Epithelial cell of alveolus of lung (primary cell): ENCODE data around the gene ADGRG4. TPM values are rescaled to one million over a fixed set of nuclear protein-coding genes. Genes with fewer than 3 reads are reported as not detected.

Experiments used
- total RNA-seq: library from RNA; depleted of rRNA; stranded (reverse); fragments of >200 nt; gene quantifications from 2 replicates; pipeline ENCODE4 v1.2.1, GENCODE V29; 2015

The ADGRG4 gene, protein sequence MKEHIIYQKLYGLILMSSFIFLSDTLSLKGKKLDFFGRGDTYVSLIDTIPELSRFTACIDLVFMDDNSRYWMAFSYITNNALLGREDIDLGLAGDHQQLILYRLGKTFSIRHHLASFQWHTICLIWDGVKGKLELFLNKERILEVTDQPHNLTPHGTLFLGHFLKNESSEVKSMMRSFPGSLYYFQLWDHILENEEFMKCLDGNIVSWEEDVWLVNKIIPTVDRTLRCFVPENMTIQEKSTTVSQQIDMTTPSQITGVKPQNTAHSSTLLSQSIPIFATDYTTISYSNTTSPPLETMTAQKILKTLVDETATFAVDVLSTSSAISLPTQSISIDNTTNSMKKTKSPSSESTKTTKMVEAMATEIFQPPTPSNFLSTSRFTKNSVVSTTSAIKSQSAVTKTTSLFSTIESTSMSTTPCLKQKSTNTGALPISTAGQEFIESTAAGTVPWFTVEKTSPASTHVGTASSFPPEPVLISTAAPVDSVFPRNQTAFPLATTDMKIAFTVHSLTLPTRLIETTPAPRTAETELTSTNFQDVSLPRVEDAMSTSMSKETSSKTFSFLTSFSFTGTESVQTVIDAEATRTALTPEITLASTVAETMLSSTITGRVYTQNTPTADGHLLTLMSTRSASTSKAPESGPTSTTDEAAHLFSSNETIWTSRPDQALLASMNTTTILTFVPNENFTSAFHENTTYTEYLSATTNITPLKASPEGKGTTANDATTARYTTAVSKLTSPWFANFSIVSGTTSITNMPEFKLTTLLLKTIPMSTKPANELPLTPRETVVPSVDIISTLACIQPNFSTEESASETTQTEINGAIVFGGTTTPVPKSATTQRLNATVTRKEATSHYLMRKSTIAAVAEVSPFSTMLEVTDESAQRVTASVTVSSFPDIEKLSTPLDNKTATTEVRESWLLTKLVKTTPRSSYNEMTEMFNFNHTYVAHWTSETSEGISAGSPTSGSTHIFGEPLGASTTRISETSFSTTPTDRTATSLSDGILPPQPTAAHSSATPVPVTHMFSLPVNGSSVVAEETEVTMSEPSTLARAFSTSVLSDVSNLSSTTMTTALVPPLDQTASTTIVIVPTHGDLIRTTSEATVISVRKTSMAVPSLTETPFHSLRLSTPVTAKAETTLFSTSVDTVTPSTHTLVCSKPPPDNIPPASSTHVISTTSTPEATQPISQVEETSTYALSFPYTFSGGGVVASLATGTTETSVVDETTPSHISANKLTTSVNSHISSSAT (N-terminal part only)
- total RNA-seq = not detected in 2 replicates

DNA sequence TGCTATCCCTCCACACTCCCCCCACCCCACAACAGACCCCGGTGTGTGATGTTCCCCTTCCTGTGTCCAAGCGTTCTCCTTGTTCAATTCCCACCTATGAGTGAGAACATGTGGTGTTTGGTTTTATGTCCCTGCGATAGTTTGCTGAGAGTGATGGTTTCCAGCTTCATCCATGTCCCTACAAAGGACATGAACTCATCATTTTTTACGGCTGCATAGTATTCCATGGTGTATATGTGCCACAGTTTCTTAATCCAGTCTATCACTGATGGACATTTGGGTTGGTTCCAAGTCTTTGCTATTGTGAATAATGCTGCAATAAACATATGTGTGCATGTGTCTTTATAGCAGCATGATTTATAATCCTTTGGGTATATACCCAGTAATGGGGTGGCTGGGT lies at the start of gene ADGRG4:
Gene ADGRG4 (plus strand): TSS at position 243 of the 400 bp plus-strand sequence. CDS start 7,815 bp downstream, outside the sequence.

GRCh38 chrX:136251041-136251991 lies 49.4 kb upstream of the ADGRG4 start, which contains the start of gene MAP7D3:
TSS of gene MAP7D3 (minus strand) at chrX:136251400. CDS start at chrX:136251358, 42 bp downstream.

Other genes with a start within 250 kb of the ADGRG4 start
- gene FHL1, start 153.4 kb upstream of the ADGRG4 start, total RNA-seq = 43.7 and 197 TPM in 2 replicates
- gene MAP7D3, start 49.6 kb upstream of the ADGRG4 start, total RNA-seq = 7.7 and 12.2 TPM in 2 replicates
- not detected in 2 replicates for gene BRS3, start 187.0 kb downstream of the ADGRG4 start, total RNA-seq
- gene HTATSF1, start 196.6 kb downstream of the ADGRG4 start, total RNA-seq = 27.4 and 28.8 TPM in 2 replicates
- not detected in 2 replicates for gene VGLL1, start 231.3 kb downstream of the ADGRG4 start, total RNA-seq